GM19240 (cell line): ENCODE results near the gene LRRC8B.
A peak's percentile ranks its signal among the peaks of the same experiment; 100 is the strongest.

Source experiments
- DNase-seq: peaks from one replicate; pipeline ENCODE4 v3.0.0; 2011; ENCODE audit warnings: low spot score; ENCODE audit not compliant: insufficient read length

Gene LRRC8B

GRCh38 chr1:89632657-89633247 lies 108.1 kb downstream of the LRRC8B start, which contains the start of gene LRRC8C:
TSS of gene LRRC8C (plus strand) at chr1:89633120. CDS start at chr1:89686474, 53,354 bp downstream.
- DNase-seq, result peak; percentile 41

GRCh38 chr1:89633248-89633799 lies 108.7 kb downstream of the LRRC8B start:
- DNase-seq, result peak; percentile 26

- DNase-seq, result no peak
These were observed 109.4 kb downstream of the LRRC8B start for GRCh38 chr1:89633800-89634625.

GRCh38 chr1:89635825-89636815 lies 111.5 kb downstream of the LRRC8B start:
- no peak for DNase-seq

- no peak for DNase-seq
These were observed 112.9 kb downstream of the LRRC8B start for GRCh38 chr1:89637496-89637895.

GRCh38 chr1:89640440-89640839 lies 115.8 kb downstream of the LRRC8B start:
- no peak for DNase-seq

- no peak for DNase-seq
These were observed 117.2 kb downstream of the LRRC8B start for GRCh38 chr1:89641781-89642180.

GRCh38 chr1:89643577-89643976 lies 118.9 kb downstream of the LRRC8B start:
- DNase-seq, result no peak

GRCh38 chr1:89644119-89644814 lies 119.6 kb downstream of the LRRC8B start:
- no peak for DNase-seq

GRCh38 chr1:89646259-89646658 lies 121.6 kb downstream of the LRRC8B start:
- DNase-seq, result no peak
